ENCODE results near the gene ABCC3. TPM values are rescaled to one million over a fixed set of nuclear protein-coding genes. Genes with fewer than 3 reads are reported as not detected.

ABCC3 gene
- total and polyA plus RNA-seq, 2 of the 8 experiments (the other 6 are each of a cell fraction or from before 2014, with no cell fraction given) = 0.35 to 0.37 TPM

DNA sequence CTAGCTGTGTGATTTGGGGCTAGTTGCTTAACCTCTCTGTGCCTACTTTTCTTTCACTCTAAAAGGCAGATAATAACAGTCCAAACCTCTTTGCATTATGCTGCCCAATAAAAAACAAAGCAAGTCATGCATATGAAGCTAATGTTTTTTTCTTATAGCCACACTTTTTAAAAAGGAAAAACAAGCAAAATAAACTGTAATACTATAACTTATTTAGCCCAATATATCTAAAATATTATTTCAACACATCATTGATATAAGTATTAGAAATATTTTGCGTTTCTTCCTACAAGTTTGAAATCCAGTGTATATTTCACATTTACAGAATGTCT is 50.6 kb downstream of the ABCC3 start:
- no peaks in the 10 kb centered on the region for H3K27me3 ChIP-seq (replicated peaks in 1 of 4; ENCODE audit: control insufficient read depth in 3 of 4, extremely low read depth in 1 of 4, insufficient read depth in 3 of 4, low read length in 3 of 4)
- H2BK12ac ChIP-seq (ENCODE audit: low read depth, low read length) = no peak overlapping the region
- WGBS, 2 experiments (ENCODE audit: extremely low coverage in 1 of 2, insufficient coverage in 1 of 2, insufficient read length in 1 of 2, insufficient replicate concordance in 2 of 2, low coverage in 1 of 2, low lambda C conversion rate in 2 of 2, missing lambda C conversion rate in 1 of 2) = 88% methylated on average over 1 of the region's 1 CpG; no CpG with 5 or more reads in 1 of the 2 experiments
- H4K20me1 ChIP-seq (replicated peaks in 1 of 2; ENCODE audit: control insufficient read depth in 1 of 2, insufficient read depth in 2 of 2, low read length in 2 of 2) = no peaks in the 10 kb centered on the region
- TF ChIP-seq SAP30 (IDR thresholded peaks at IDR 0.05; ENCODE audit: insufficient read depth, insufficient replicate concordance, low read length) (no peak), BACH1 (IDR thresholded peaks at IDR 0.05; ENCODE audit: low read length) (no peak), KDM4A (IDR thresholded peaks at IDR 0.05; ENCODE audit: low read depth, low read length, severe bottlenecking) (no peak), HDAC2 (IDR thresholded peaks at IDR 0.05; ENCODE audit: borderline replicate concordance in 1 of 2, low read depth in 2 of 2, low read length in 2 of 2) (no peak), TAF1 (IDR thresholded peaks at IDR 0.05; ENCODE audit: low read depth, low read length) (no peak), CHD1 (IDR thresholded peaks at IDR 0.05; ENCODE audit: low read depth, low read length) (no peak)
- H3K18ac ChIP-seq (ENCODE audit: extremely low read depth, low read length) = no peak overlapping the region
- peaks cover 0 to 22% (median 5%) of the 10 kb centered on the region in 4 experiments; a peak in 5 of 7 replicates for H3K4me1 ChIP-seq (replicated peaks in 1 of 4; ENCODE audit: control insufficient read depth in 3 of 4, insufficient read depth in 4 of 4, low read length in 3 of 4)
- no peaks in the 10 kb centered on the region for H3K79me1 ChIP-seq (ENCODE audit: low read depth, low read length)
- no peak overlapping the region for H3K27ac ChIP-seq (ENCODE audit: low read depth, low read length)
- H4K5ac ChIP-seq (ENCODE audit: insufficient read length, low read depth, low read length) = no peak overlapping the region
- no peak overlapping the region for H4K8ac ChIP-seq (ENCODE audit: extremely low read depth, insufficient read depth, low read length)
- no peaks in the 10 kb centered on the region for H3K79me2 ChIP-seq (ENCODE audit: control insufficient read depth in 1 of 2, insufficient read depth in 2 of 2, low read length in 2 of 2)
- DNase-seq (ENCODE audit: low read depth in 1 of 2, low spot score in 2 of 2) = no peak
- H3K36me3 ChIP-seq (ENCODE audit: control insufficient read depth in 2 of 4, insufficient read depth in 4 of 4, low read length in 3 of 4) = no peaks in the 10 kb centered on the region
- H4K91ac ChIP-seq (replicated peaks; ENCODE audit: insufficient read length, low read length) = no peak overlapping the region
- no peak overlapping the region for H2BK5ac ChIP-seq (ENCODE audit: low read depth, low read length)
- no peak overlapping the region for H2BK120ac ChIP-seq (replicated peaks; ENCODE audit: low read depth, low read length)
- H3K9ac ChIP-seq (replicated peaks in 1 of 4; ENCODE audit: extremely low read depth in 1 of 4, low read depth in 3 of 4, low read length in 3 of 4) = no peak overlapping the region
- no peak overlapping the region for H3K14ac ChIP-seq (ENCODE audit: insufficient read length)
- no peak overlapping the region for H2AK5ac ChIP-seq (ENCODE audit: low read depth, low read length)
- H3K23ac ChIP-seq (ENCODE audit: insufficient read length) = no peak overlapping the region
- H2AFZ ChIP-seq (ENCODE audit: low read length) = no peak overlapping the region
- H2BK20ac ChIP-seq (ENCODE audit: low read length) = no peak overlapping the region
- CTCF ChIA-PET (ENCODE audit: partially characterized antibody) = interaction anchor here (1.0 to 20.2 kb wide), 9 partner anchors 10 to 135 kb away, joined by 3 to 391 read pairs (median 4); no protein-coding TSS in a partner anchor
- H2BK15ac ChIP-seq (ENCODE audit: low read length) = no peak overlapping the region
- FAIRE-seq = no peak
- no peaks in the 10 kb centered on the region for H3K23me2 ChIP-seq (ENCODE audit: low read depth, low read length)
- H3K4ac ChIP-seq (replicated peaks; ENCODE audit: insufficient read length, low read depth, low read length) = no peak overlapping the region
- no peaks in the 10 kb centered on the region for H3K9me3 ChIP-seq (ENCODE audit: insufficient read depth in 2 of 2, low read depth in 1 of 2, low read length in 1 of 2)
- POLR2A ChIA-PET (ENCODE audit: partially characterized antibody) = interaction anchor here (1.1 to 1.6 kb wide), 4 partner anchors 19 to 135 kb away, joined by 3 to 4 read pairs (median 4); no protein-coding TSS in a partner anchor
- no peak overlapping the region for H3K56ac ChIP-seq (replicated peaks; ENCODE audit: insufficient read length, low read depth, low read length)
- no peak overlapping the region for H3K4me2 ChIP-seq (ENCODE audit: insufficient read depth in 1 of 2, low read depth in 2 of 2, low read length in 2 of 2)
- H3K4me3 ChIP-seq (ENCODE audit: extremely low read depth in 1 of 4, insufficient read depth in 2 of 4, low read depth in 3 of 4, low read length in 4 of 4) = no peak overlapping the region

Measured in H1 (cell line).